Esophagus muscularis mucosa (tissue), 4 donors: Measurements from ENCODE around the gene SLC12A9. TPM values are rescaled to one million over a fixed set of nuclear protein-coding genes. Genes with fewer than 3 reads are reported as not detected.
A peak's percentile ranks its signal among the peaks of the same experiment; 100 is the strongest.

Experiments used
- DNase-seq: peaks from one replicate; pipeline ENCODE4 v3.0.0-alpha.2; 2017; ENCODE audit errors: extremely low spot score
- H3K27ac ChIP-seq, 4 donors: fragments of 200-600 bp; sonication (generic); replicated peaks in 1 of 4; 1 replicate in 3 of 4; 2 replicates in 1 of 4; pipeline ENCODE4 v1.5.1; 2016 to 2019; ENCODE audit warnings: mild to moderate bottlenecking in 1 of 4
- H3K27me3 ChIP-seq, 4 donors: fragments of 200-600 bp; sonication (generic); one replicate each; pipeline versions ENCODE4 v1.5.1 to v1.6.0; 2016 to 2019
- H3K36me3 ChIP-seq, 4 donors: fragments of 200-600 bp; sonication (generic); one replicate each; pipeline ENCODE4 v1.5.1; 2016 to 2019
- H3K4me1 ChIP-seq, 4 donors: fragments of 200-600 bp; sonication (generic); one replicate each; pipeline ENCODE4 v1.5.1; 2016 to 2019
- H3K4me3 ChIP-seq, 4 donors: fragments of 200-600 bp; sonication (generic); 1 replicate in 2 of 4; 2 replicates in 2 of 4; pipeline ENCODE4 v1.5.1; 2016 to 2019; ENCODE audit warnings: mild to moderate bottlenecking in 4 of 4, moderate library complexity in 1 of 4
- H3K9me3 ChIP-seq, 4 donors: fragments of 200-600 bp; sonication (generic); 1 replicate in 3 of 4; 2 replicates in 1 of 4; pipeline ENCODE4 v1.5.1; 2016 to 2019
- CTCF ChIP-seq, 3 experiments: fragments of 200-600 bp in 2 of 3; fragments of 450-650 bp in 1 of 3; sonication (generic) in 2 of 3; IDR thresholded peaks; one replicate each; pipeline ENCODE4 v1.5.1; 2017 to 2019; ENCODE audit warnings: antibody characterized with exemption in 3 of 3, mild to moderate bottlenecking in 2 of 3, moderate library complexity in 1 of 3
- EP300 ChIP-seq: sonication (generic); formaldehyde crosslinking; IDR thresholded peaks from one replicate; pipeline ENCODE4 v1.6.1; 2017; ENCODE audit warnings: antibody characterized with exemption
- POLR2A ChIP-seq: fragments of 450-650 bp; IDR thresholded peaks from one replicate; pipeline ENCODE4 v1.6.1; 2017; ENCODE audit warnings: antibody characterized with exemption, moderate library complexity, mild to moderate bottlenecking, low read depth
- POLR2AphosphoS5 ChIP-seq, 2 donors: sonication (generic); formaldehyde crosslinking; IDR thresholded peaks; one replicate each; pipeline ENCODE4 v1.6.1; 2017; ENCODE audit warnings: antibody characterized with exemption in 2 of 2
- WGBS: methylation state at CpG from one replicate; pipeline ENCODE4 v1.1.5; 2018; 5-methylcytosine and 5-hydroxymethylcytosine counted together
- intact Hi-C: fragments of 100-400 bp; cut with DNase I; formaldehyde crosslinking; loops from one replicate; pipeline ENCODE4 v1.15.1; 2023
- total RNA-seq, 4 donors: library from RNA; depleted of rRNA; stranded (reverse); fragments of >200 nt; gene quantifications; one replicate each; pipeline versions ENCODE4 v1.1.0 to v1.2.1, GENCODE V29; 2016

Gene SLC12A9
- total RNA-seq, 4 donors from 2014 or later, result 15.0 to 26.0 (median 19.9) TPM

- TF ChIP-seq EP300 (no peak), POLR2A (no peak), POLR2AphosphoS5 (IDR thresholded peaks at IDR 0.05) (peak in 1 of 2 donors; percentile 37)
- H3K27ac ChIP-seq, result peak overlapping the region; percentile 85 to 91 (median 88)
- H3K4me3 ChIP-seq, result peak overlapping the region in 1 of 4 donors; percentile 77
- peaks cover 13 to 42% (median 41%) of the 10 kb centered on the region in 4 donors for H3K4me1 ChIP-seq
- peaks cover 0 to under 1% (median 0%) of the 10 kb centered on the region in 4 donors for H3K36me3 ChIP-seq
- WGBS, result 44% methylated on average over 7 of the region's 20 CpGs
- H3K9me3 ChIP-seq, result no peaks in the 10 kb centered on the region
- no peak for DNase-seq
- no peaks in the 10 kb centered on the region for H3K27me3 ChIP-seq
- intact Hi-C loops, result no loop called here
These were observed 23.3 kb upstream of the SLC12A9 start for GRCh38 chr7:100829150-100829716.

GRCh38 chr7:100830396-100830795 lies 22.1 kb upstream of the SLC12A9 start:
- H3K27me3 ChIP-seq, result no peaks in the 10 kb centered on the region
- 63% methylated on average over 4 of the region's 4 CpGs for WGBS
- H3K27ac ChIP-seq, result no peak overlapping the region
- H3K36me3 ChIP-seq, result no peaks in the 10 kb centered on the region
- no peak overlapping the region for H3K4me3 ChIP-seq
- TF ChIP-seq EP300 (no peak), POLR2A (no peak), CTCF (IDR thresholded peaks at IDR 0.05) (no peak), POLR2AphosphoS5 (IDR thresholded peaks at IDR 0.05) (no peak)
- no peak for DNase-seq
- peaks cover 5 to 31% (median 29%) of the 10 kb centered on the region in 4 donors for H3K4me1 ChIP-seq
- intact Hi-C loops, result no loop called here
- no peaks in the 10 kb centered on the region for H3K9me3 ChIP-seq

GRCh38 chr7:100832281-100832633 lies 20.3 kb upstream of the SLC12A9 start:
- TF ChIP-seq POLR2AphosphoS5 (IDR thresholded peaks at IDR 0.05) (no peak), EP300 (no peak), CTCF (IDR thresholded peaks at IDR 0.05) (no peak), POLR2A (no peak)
- intact Hi-C loops, result no loop called here
- no peak for DNase-seq
- Histone ChIP-seq H3K9me3 (no peaks in the 10 kb centered on the region), H3K36me3 (no peaks in the 10 kb centered on the region), H3K27me3 (no peaks in the 10 kb centered on the region), H3K4me1 (peaks cover 15 to 28% (median 26%) of the 10 kb centered on the region in 4 donors), H3K4me3 (no peak overlapping the region), H3K27ac (no peak overlapping the region)
- WGBS, result 88% methylated on average over 5 of the region's 5 CpGs

GRCh38 chr7:100835903-100836811 lies 16.4 kb upstream of the SLC12A9 start:
- Histone ChIP-seq H3K27me3 (no peaks in the 10 kb centered on the region), H3K9me3 (no peaks in the 10 kb centered on the region), H3K36me3 (no peaks in the 10 kb centered on the region), H3K27ac (peak overlapping the region; percentile 80 to 87 (median 86)), H3K4me1 (peaks cover 14 to 17% (median 15%) of the 10 kb centered on the region in 4 donors), H3K4me3 (peak overlapping the region; percentile 44 to 58 (median 52))
- DNase-seq, result no peak
- intact Hi-C loops, result no loop called here
- WGBS, result 41% methylated on average over 13 of the region's 17 CpGs
- TF ChIP-seq EP300 (no peak), CTCF (IDR thresholded peaks at IDR 0.05) (no peak), POLR2A (no peak), POLR2AphosphoS5 (IDR thresholded peaks at IDR 0.05) (no peak)

GRCh38 chr7:100836812-100837098 lies 15.8 kb upstream of the SLC12A9 start:
- Histone ChIP-seq H3K4me3 (peak overlapping the region; percentile 44 to 58 (median 52)), H3K36me3 (no peaks in the 10 kb centered on the region), H3K27ac (peak overlapping the region; percentile 80 to 87 (median 86)), H3K4me1 (peaks cover 14 to 17% (median 15%) of the 10 kb centered on the region in 4 donors), H3K9me3 (no peaks in the 10 kb centered on the region), H3K27me3 (no peaks in the 10 kb centered on the region)
- TF ChIP-seq POLR2AphosphoS5 (IDR thresholded peaks at IDR 0.05) (no peak), EP300 (no peak), POLR2A (no peak), CTCF (IDR thresholded peaks at IDR 0.05) (no peak)
- no peak for DNase-seq
- intact Hi-C loops, result no loop called here
- 29% methylated on average over 6 of the region's 6 CpGs for whole genome bisulfite sequencing
